Sigmoid colon (tissue), 7 donors: Measurements from ENCODE around the gene MYCBPAP. TPM values are rescaled to one million over a fixed set of nuclear protein-coding genes. Genes with fewer than 3 reads are reported as not detected.

Experiments
- DNase-seq: peaks from one replicate; pipeline ENCODE4 v3.0.0-alpha.2; 2019
- H3K27ac ChIP-seq, 4 donors: fragments of 200-600 bp; sonication (generic); one replicate each; pipeline ENCODE4 v1.5.1; 2016 to 2019; ENCODE audit warnings: mild to moderate bottlenecking in 1 of 4
- H3K27me3 ChIP-seq, 3 donors: fragments of 200-600 bp; sonication (generic); one replicate each; pipeline ENCODE4 v1.5.1; 2019; ENCODE audit warnings: mild to moderate bottlenecking in 1 of 3
- H3K36me3 ChIP-seq, 4 donors: fragments of 200-600 bp; sonication (generic); one replicate each; pipeline ENCODE4 v1.5.1; 2016 to 2019
- H3K4me1 ChIP-seq, 4 donors: fragments of 200-600 bp; sonication (generic); one replicate each; pipeline ENCODE4 v1.5.1; 2017 to 2019
- H3K4me3 ChIP-seq, 4 donors: fragments of 200-600 bp; sonication (generic); one replicate each; pipeline ENCODE4 v1.5.1; 2017 to 2019; ENCODE audit warnings: mild to moderate bottlenecking in 2 of 4, moderate library complexity in 1 of 4
- H3K9me3 ChIP-seq, 4 donors: fragments of 200-600 bp in 3 of 4; sonication (generic) in 3 of 4; one replicate each; pipeline versions ENCODE4 v1.5.1 to v1.6.1; 2013 to 2019
- CTCF ChIP-seq, 4 experiments: fragments of 450-650 bp in 3 of 4; fragments of 200-600 bp in 1 of 4; IDR thresholded peaks; one replicate each; pipeline ENCODE4 v1.5.1; 2016 to 2019; ENCODE audit warnings: antibody characterized with exemption in 4 of 4, mild to moderate bottlenecking in 3 of 4, moderate library complexity in 2 of 4
- EP300 ChIP-seq, 4 donors: sonication (generic); formaldehyde crosslinking; IDR thresholded peaks; one replicate each; pipeline ENCODE4 v1.6.1; 2017; ENCODE audit warnings: antibody characterized with exemption in 4 of 4
- POLR2A ChIP-seq, 2 donors: fragments of 450-650 bp; IDR thresholded peaks; one replicate each; pipeline ENCODE4 v1.6.1; 2016; ENCODE audit warnings: antibody characterized with exemption in 2 of 2, mild to moderate bottlenecking in 2 of 2, moderate library complexity in 2 of 2
- POLR2AphosphoS5 ChIP-seq, 4 donors: sonication (generic); formaldehyde crosslinking; IDR thresholded peaks; one replicate each; pipeline ENCODE4 v1.6.1; 2017; ENCODE audit warnings: antibody characterized with exemption in 4 of 4
- WGBS, 2 donors: extraction: QIAGEN DNeasy Blood & Tissue Kit; methylation state at CpG; one replicate each; pipeline ENCODE4 v1.1.7; 2013; 5-methylcytosine and 5-hydroxymethylcytosine counted together
- intact Hi-C: fragments of 100-400 bp; cut with DNase I; formaldehyde crosslinking; loops from one replicate; pipeline ENCODE4 v1.15.1; 2023
- polyA plus RNA-seq, 3 donors: library from polyadenylated mRNA; stranded (reverse); fragments of 200-250 nt; gene quantifications; one replicate each; pipeline ENCODE4 v1.2.3, GENCODE V29; 2013
- total RNA-seq, 4 donors: library from RNA; depleted of rRNA; stranded (reverse); fragments of >200 nt; gene quantifications; one replicate each; pipeline ENCODE4 v1.1.0, GENCODE V29; 2016
- donor health status: healthy with polysubstance abuse.
- donor health status: Bipolar disorder and iron deficiency.
- donor health status: healthy.

The MYCBPAP gene
- total and polyA plus RNA-seq, 7 donors: 0.23 to 2.5 (median 1.7) TPM; not detected in 1

GRCh38 chr17:50561746-50562141 lies 53.5 kb downstream of the MYCBPAP start:
- WGBS, 2 donors: 1 to 2% methylated on average over 27 of the region's 27 CpGs
- intact Hi-C loops: no loop called here
- no peak for DNase-seq
- H3K27ac ChIP-seq: no peak overlapping the region
- H3K4me3 ChIP-seq: peak overlapping the region in 2 of 4 donors; percentile 57 to 58
- peaks cover 27 to 88% (median 59%) of the 10 kb centered on the region in 3 donors for H3K27me3 ChIP-seq
- H3K4me1 ChIP-seq: peaks cover 0 to 59% (median 51%) of the 10 kb centered on the region in 4 donors
- H3K9me3 ChIP-seq: no peaks in the 10 kb centered on the region
- no peaks in the 10 kb centered on the region for H3K36me3 ChIP-seq
- TF ChIP-seq EP300 (IDR thresholded peaks at IDR 0.05) (no peak), CTCF (IDR thresholded peaks at IDR 0.05) (no peak)

- no peaks in the 10 kb centered on the region for H3K36me3 ChIP-seq
- intact Hi-C loops: no loop called here
- TF ChIP-seq POLR2AphosphoS5 (IDR thresholded peaks at IDR 0.05) (no peak), CTCF (IDR thresholded peaks at IDR 0.05) (no peak), EP300 (IDR thresholded peaks at IDR 0.05) (no peak), POLR2A (IDR thresholded peaks at IDR 0.05) (no peak)
- H3K4me1 ChIP-seq: peaks cover 0 to 63% (median 51%) of the 10 kb centered on the region in 4 donors
- 20 to 24% methylated on average over 22 of the region's 22 CpGs for WGBS, 2 donors
- H3K27ac ChIP-seq: no peak overlapping the region
- DNase-seq: no peak
- H3K4me3 ChIP-seq: peak overlapping the region in 1 of 4 donors; percentile 58
- H3K27me3 ChIP-seq: peaks cover 27 to 96% (median 59%) of the 10 kb centered on the region in 3 donors
- no peaks in the 10 kb centered on the region for H3K9me3 ChIP-seq
Measured at GRCh38 chr17:50562242-50563091, 54.2 kb downstream of the MYCBPAP start.

GRCh38 chr17:50563092-50563511 lies 54.9 kb downstream of the MYCBPAP start:
- Histone ChIP-seq H3K9me3 (no peaks in the 10 kb centered on the region), H3K4me1 (peaks cover 0 to 63% (median 51%) of the 10 kb centered on the region in 4 donors), H3K27ac (no peak overlapping the region), H3K27me3 (peaks cover 27 to 98% (median 59%) of the 10 kb centered on the region in 3 donors), H3K36me3 (no peaks in the 10 kb centered on the region), H3K4me3 (no peak overlapping the region)
- TF ChIP-seq CTCF (IDR thresholded peaks at IDR 0.05) (no peak), POLR2AphosphoS5 (IDR thresholded peaks at IDR 0.05) (no peak), EP300 (IDR thresholded peaks at IDR 0.05) (no peak), POLR2A (IDR thresholded peaks at IDR 0.05) (no peak)
- 60 to 74% methylated on average over 4 of the region's 4 CpGs for WGBS, 2 donors
- intact Hi-C loops: no loop called here
- DNase-seq: no peak

GRCh38 chr17:50564916-50565315 lies 56.7 kb downstream of the MYCBPAP start:
- no peaks in the 10 kb centered on the region for H3K9me3 ChIP-seq
- intact Hi-C loops: no loop called here
- no peaks in the 10 kb centered on the region for H3K36me3 ChIP-seq
- peaks cover 22 to 80% (median 46%) of the 10 kb centered on the region in 3 donors for H3K27me3 ChIP-seq
- H3K27ac ChIP-seq: peak overlapping the region; percentile 3 to 52 (median 27)
- 17 to 32% methylated on average over 19 of the region's 19 CpGs for WGBS, 2 donors
- TF ChIP-seq POLR2AphosphoS5 (IDR thresholded peaks at IDR 0.05) (peak in 1 of 4 donors; percentile 11), EP300 (IDR thresholded peaks at IDR 0.05) (no peak), POLR2A (IDR thresholded peaks at IDR 0.05) (no peak), CTCF (IDR thresholded peaks at IDR 0.05) (no peak)
- peak; percentile 91 for DNase-seq
- H3K4me1 ChIP-seq: peaks cover 0 to 50% (median 36%) of the 10 kb centered on the region in 4 donors
- H3K4me3 ChIP-seq: no peak overlapping the region
